OCI-LY3 (cell line): ENCODE data around the gene PCDH12.

ENCODE experiments used
- H2AFZ ChIP-seq: fragments of 200-600, 300-600 bp; shearing (Covaris generic); 2 replicates; pipeline ENCODE4 v1.6.0; 2014; ENCODE audit warnings: antibody characterized with exemption, low read depth, low read length
- H3K27ac ChIP-seq: fragments of 200-600, 300-600 bp; sonication (generic); 2 replicates; pipeline ENCODE4 v1.5.1; 2014; ENCODE audit warnings: mild to moderate bottlenecking, low read length, moderate library complexity, mixed read lengths
- H3K27me3 ChIP-seq: fragments of 200-600, 300-600 bp; sonication (generic); 2 replicates; pipeline ENCODE4 v1.6.1; 2014; ENCODE audit warnings: low read depth, low read length, mixed read lengths
- H3K36me3 ChIP-seq: fragments of 200-600, 300-600 bp; sonication (generic); replicated peaks from 2 replicates; pipeline ENCODE3; 2014; ENCODE audit warnings: low read depth, low read length, mixed read lengths
- H3K4me1 ChIP-seq: fragments of 300-600, 200-600 bp; sonication (generic); 2 replicates; pipeline ENCODE4 v1.6.1; 2014; ENCODE audit warnings: low read length, mixed read lengths
- H3K4me2 ChIP-seq: fragments of 200-600, 300-600 bp; sonication (generic); 2 replicates; pipeline ENCODE4 v1.6.1; 2014; ENCODE audit warnings: low read length, mixed read lengths
- H3K4me3 ChIP-seq: fragments of 300-600, 200-600 bp; sonication (generic); 2 replicates; pipeline ENCODE4 v1.5.1; 2014; ENCODE audit warnings: antibody characterized with exemption, mild to moderate bottlenecking, low read length, moderate library complexity
- H3K79me2 ChIP-seq: fragments of 300-600, 200-600 bp; shearing (Covaris generic); 2 replicates; pipeline ENCODE4 v1.6.1; 2014; ENCODE audit warnings: mild to moderate bottlenecking, low read length, mixed read lengths
- H3K9ac ChIP-seq: fragments of 300-600, 200-600 bp; shearing (Covaris generic); 2 replicates; pipeline ENCODE4 v1.6.0; 2014; ENCODE audit warnings: mild to moderate bottlenecking, low read length, moderate library complexity
- H3K9me3 ChIP-seq: fragments of 200-600, 300-600 bp; shearing (Covaris generic); 2 replicates; pipeline ENCODE4 v1.6.1; 2014; ENCODE audit warnings: low read length, mixed read lengths; ENCODE audit not compliant: insufficient read depth
- H4K20me1 ChIP-seq: fragments of 200-600, 300-600 bp; sonication (generic); 2 replicates; pipeline ENCODE4 v1.6.1; 2016; ENCODE audit warnings: low read length, mixed read lengths; ENCODE audit not compliant: insufficient read depth
- EZH2phosphoT487 ChIP-seq: fragments of 200-600 bp; shearing (Covaris generic); IDR thresholded peaks from 2 replicates; pipeline ENCODE4 v1.6.1; 2018; ENCODE audit warnings: antibody characterized with exemption, mixed run types, low read depth
- TF ChIP-seq, protein P1 (sequence below): fragments of 200-600, 300-600 bp; sonication (generic); IDR thresholded peaks from 2 replicates; pipeline ENCODE4 v1.5.1; 2014; ENCODE audit warnings: antibody characterized with exemption, low read length, low read depth

Gene PCDH12

DNA sequence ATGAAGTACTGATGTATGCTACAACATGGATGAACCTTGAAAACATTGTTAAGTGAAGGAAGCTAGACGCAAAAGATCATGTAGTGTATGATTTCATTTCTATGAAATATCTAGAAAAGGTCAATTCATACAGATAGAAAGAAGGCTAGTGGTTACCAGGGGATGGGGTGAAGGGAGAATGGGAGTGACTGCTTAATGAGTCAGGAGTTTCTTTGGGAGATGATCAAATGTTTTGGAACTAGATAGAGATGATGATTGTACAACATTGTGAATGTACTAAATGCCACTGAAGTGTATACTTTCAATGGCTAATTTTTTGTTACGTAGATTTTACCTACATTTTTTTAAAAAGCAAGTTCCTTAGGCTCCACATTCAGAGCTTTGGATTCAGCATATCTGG is 49.2 kb downstream of the PCDH12 start:
- no peak overlapping the region for H3K4me2 ChIP-seq
- no peak for TF ChIP-seq EZH2phosphoT487
- TF ChIP-seq, protein P1, sequence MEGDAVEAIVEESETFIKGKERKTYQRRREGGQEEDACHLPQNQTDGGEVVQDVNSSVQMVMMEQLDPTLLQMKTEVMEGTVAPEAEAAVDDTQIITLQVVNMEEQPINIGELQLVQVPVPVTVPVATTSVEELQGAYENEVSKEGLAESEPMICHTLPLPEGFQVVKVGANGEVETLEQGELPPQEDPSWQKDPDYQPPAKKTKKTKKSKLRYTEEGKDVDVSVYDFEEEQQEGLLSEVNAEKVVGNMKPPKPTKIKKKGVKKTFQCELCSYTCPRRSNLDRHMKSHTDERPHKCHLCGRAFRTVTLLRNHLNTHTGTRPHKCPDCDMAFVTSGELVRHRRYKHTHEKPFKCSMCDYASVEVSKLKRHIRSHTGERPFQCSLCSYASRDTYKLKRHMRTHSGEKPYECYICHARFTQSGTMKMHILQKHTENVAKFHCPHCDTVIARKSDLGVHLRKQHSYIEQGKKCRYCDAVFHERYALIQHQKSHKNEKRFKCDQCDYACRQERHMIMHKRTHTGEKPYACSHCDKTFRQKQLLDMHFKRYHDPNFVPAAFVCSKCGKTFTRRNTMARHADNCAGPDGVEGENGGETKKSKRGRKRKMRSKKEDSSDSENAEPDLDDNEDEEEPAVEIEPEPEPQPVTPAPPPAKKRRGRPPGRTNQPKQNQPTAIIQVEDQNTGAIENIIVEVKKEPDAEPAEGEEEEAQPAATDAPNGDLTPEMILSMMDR: no peak
- H3K4me1 ChIP-seq: peaks cover 7% of the 10 kb centered on the region
- peaks cover 4% of the 10 kb centered on the region; the same call in 1 of the 2 replicates for H3K27me3 ChIP-seq
- H3K4me3 ChIP-seq: no peak overlapping the region
- no peaks in the 10 kb centered on the region for H3K9me3 ChIP-seq
- H2AFZ ChIP-seq: no peak overlapping the region
- no peaks in the 10 kb centered on the region for H3K36me3 ChIP-seq
- no peaks in the 10 kb centered on the region for H4K20me1 ChIP-seq
- H3K9ac ChIP-seq: no peak overlapping the region
- H3K27ac ChIP-seq: no peak overlapping the region
- H3K79me2 ChIP-seq: no peaks in the 10 kb centered on the region

DNA sequence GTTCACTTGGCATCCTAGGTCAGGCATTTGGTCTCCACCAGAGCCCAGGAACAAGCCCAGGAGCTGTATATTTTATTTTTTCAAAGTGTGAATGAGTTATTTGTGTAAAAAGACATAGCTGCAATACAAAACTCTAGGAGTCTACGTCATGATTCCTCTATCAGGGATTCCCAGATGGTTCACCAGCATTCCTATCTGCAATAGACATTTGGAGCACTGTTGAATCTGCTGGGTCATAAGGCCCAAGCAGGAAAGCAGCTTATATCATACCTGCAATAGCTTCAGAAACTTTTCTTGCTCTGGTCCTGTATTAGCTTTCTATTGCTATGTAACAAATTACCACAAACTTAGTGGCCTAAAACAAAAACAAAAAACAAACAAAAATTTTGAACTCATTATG is 51.0 kb downstream of the PCDH12 start:
- Histone ChIP-seq H3K27me3 (no peaks in the 10 kb centered on the region), H2AFZ (no peak overlapping the region), H3K79me2 (no peaks in the 10 kb centered on the region), H3K4me3 (no peak overlapping the region), H4K20me1 (no peaks in the 10 kb centered on the region), H3K27ac (no peak overlapping the region), H3K9me3 (no peaks in the 10 kb centered on the region), H3K9ac (no peak overlapping the region), H3K36me3 (no peaks in the 10 kb centered on the region), H3K4me1 (no peaks in the 10 kb centered on the region), H3K4me2 (no peak overlapping the region)
- TF ChIP-seq, protein P1: no peak
- no peak for TF ChIP-seq EZH2phosphoT487

DNA sequence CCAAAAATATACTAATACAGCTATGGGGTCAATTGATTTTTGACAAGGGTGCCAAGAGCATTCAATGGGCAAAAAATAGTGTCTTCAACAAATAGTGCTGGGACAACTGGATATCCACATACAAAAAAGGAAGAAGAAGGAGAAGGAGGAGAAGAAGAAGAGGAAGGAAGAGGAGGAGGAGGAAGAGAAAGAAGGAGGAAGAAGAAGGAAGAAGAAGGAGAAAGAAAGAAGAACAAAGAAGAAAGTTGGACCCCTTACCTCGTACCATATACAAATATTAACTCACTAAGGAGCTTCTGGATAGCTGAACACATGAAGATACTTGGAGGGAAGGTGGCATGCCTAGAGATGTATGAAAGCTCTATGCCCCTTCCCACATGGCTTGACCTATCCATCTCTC is 51.5 kb downstream of the PCDH12 start:
- no peak for TF ChIP-seq EZH2phosphoT487
- TF ChIP-seq, protein P1: no peak
- H2AFZ ChIP-seq: no peak overlapping the region
- H3K9ac ChIP-seq: no peak overlapping the region
- no peaks in the 10 kb centered on the region for H3K4me1 ChIP-seq
- H3K79me2 ChIP-seq: no peaks in the 10 kb centered on the region
- H3K4me3 ChIP-seq: no peak overlapping the region
- no peak overlapping the region for H3K4me2 ChIP-seq
- no peaks in the 10 kb centered on the region for H3K27me3 ChIP-seq
- H4K20me1 ChIP-seq: no peaks in the 10 kb centered on the region
- no peaks in the 10 kb centered on the region for H3K36me3 ChIP-seq
- H3K27ac ChIP-seq: no peak overlapping the region
- H3K9me3 ChIP-seq: no peaks in the 10 kb centered on the region

DNA sequence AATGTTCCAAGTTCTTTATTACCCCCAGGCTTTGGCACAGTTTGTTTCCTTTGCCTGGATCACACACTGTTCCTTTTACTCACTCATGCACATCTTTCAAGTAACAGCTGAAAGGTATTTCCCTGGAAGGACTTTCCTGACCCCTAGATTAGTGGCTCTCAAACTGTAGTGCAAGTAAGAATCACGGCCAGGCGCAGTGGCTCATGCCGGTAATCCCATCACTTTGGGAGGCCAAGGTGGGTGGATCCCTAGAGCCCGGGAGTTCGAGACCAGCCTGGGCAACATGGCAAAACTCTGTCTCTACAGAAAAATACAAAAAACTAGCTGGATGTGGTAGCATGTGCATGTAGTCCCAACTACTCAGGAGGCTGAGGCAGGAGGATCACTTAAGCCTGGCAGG is 53.5 kb downstream of the PCDH12 start:
- H3K4me1 ChIP-seq: no peaks in the 10 kb centered on the region
- H3K27me3 ChIP-seq: no peaks in the 10 kb centered on the region
- H3K4me3 ChIP-seq: no peak overlapping the region
- H3K4me2 ChIP-seq: no peak overlapping the region
- no peaks in the 10 kb centered on the region for H3K36me3 ChIP-seq
- H3K79me2 ChIP-seq: no peaks in the 10 kb centered on the region
- TF ChIP-seq, protein P1: no peak
- TF ChIP-seq EZH2phosphoT487: no peak
- no peaks in the 10 kb centered on the region for H4K20me1 ChIP-seq
- no peaks in the 10 kb centered on the region for H3K9me3 ChIP-seq
- H3K27ac ChIP-seq: no peak overlapping the region
- no peak overlapping the region for H2AFZ ChIP-seq
- H3K9ac ChIP-seq: no peak overlapping the region
